HG03442 (cell line): ENCODE measurements around the gene ZAR1L.
"Not testable (repeated sequence)": the region's sequence is repeated elsewhere in the genome, so short reads cannot be mapped to it uniquely, and the experiment has no call there.

Experiments
- ATAC-seq: cut with Tn5 transposase; IDR thresholded peaks from one replicate; pipeline ENCODE4 v1.9.1; 2021; ENCODE audit warnings: mild to moderate bottlenecking, moderate library complexity; ENCODE audit not compliant: unreplicated experiment

The ZAR1L gene

GRCh38 chr13:32315238-32316027 is at the start of gene ZAR1L, which contains the start of gene BRCA2:
ZAR1L (minus strand) TSS chr13:32315363; CDS start chr13:32311925, 3,438 bp downstream.
BRCA2 (plus strand) TSS chr13:32315508; CDS start chr13:32316461, 953 bp downstream.
- peak; percentile 92 for ATAC-seq

GRCh38 chr13:32362574-32362973 is 47.4 kb upstream of the ZAR1L start:
- ATAC-seq = no peak

GRCh38 chr13:32355935-32356334 is 40.8 kb upstream of the ZAR1L start:
- ATAC-seq = not testable (repeated sequence)

GRCh38 chr13:32354040-32354439 is 38.9 kb upstream of the ZAR1L start:
- ATAC-seq = no peak

- ATAC-seq = not testable (repeated sequence)
Measured at GRCh38 chr13:32350839-32351441, 35.8 kb upstream of the ZAR1L start.

GRCh38 chr13:32347651-32348050 is 32.5 kb upstream of the ZAR1L start:
- ATAC-seq = no peak

- ATAC-seq = no peak
Measured at GRCh38 chr13:32340914-32341313, 25.8 kb upstream of the ZAR1L start.

- ATAC-seq = no peak
Measured at GRCh38 chr13:32334671-32335070, 19.5 kb upstream of the ZAR1L start.

- ATAC-seq = no peak
Measured at GRCh38 chr13:32330441-32330840, 15.3 kb upstream of the ZAR1L start.

- no peak for ATAC-seq
Measured at GRCh38 chr13:32323912-32324311, 8.7 kb upstream of the ZAR1L start.

- no peak for ATAC-seq
Measured at GRCh38 chr13:32320528-32320927, 5.4 kb upstream of the ZAR1L start.

- no peak for ATAC-seq
Measured at GRCh38 chr13:32317716-32318465, 2.7 kb upstream of the ZAR1L start.

- no peak for ATAC-seq
Measured at GRCh38 chr13:32316501-32316900, 1.3 kb upstream of the ZAR1L start.

GRCh38 chr13:32316028-32316339 is 821 bp upstream of the ZAR1L start:
- peak; percentile 46 for ATAC-seq

GRCh38 chr13:32314271-32315237 is 609 bp downstream of the ZAR1L start:
- peak; percentile 13 for ATAC-seq

GRCh38 chr13:32311188-32311897 is 3.8 kb downstream of the ZAR1L start:
- ATAC-seq = no peak

GRCh38 chr13:32310134-32310706 is 4.9 kb downstream of the ZAR1L start:
- ATAC-seq = peak; percentile 75

- no peak for ATAC-seq
Measured at GRCh38 chr13:32309312-32310133, 5.6 kb downstream of the ZAR1L start.

- ATAC-seq = no peak
Measured at GRCh38 chr13:32305646-32306045, 9.5 kb downstream of the ZAR1L start.
